ENCODE measurements around the gene ZFR.
"Not testable (repeated sequence)": the region's sequence is repeated elsewhere in the genome, so short reads cannot be mapped to it uniquely, and the experiment has no call there.

Gene ZFR

GRCh38 chr5:32323741-32324140 lies 120.8 kb downstream of the ZFR start:
- DNase-seq (ENCODE audit: low read depth, low spot score) = no peak

DNA sequence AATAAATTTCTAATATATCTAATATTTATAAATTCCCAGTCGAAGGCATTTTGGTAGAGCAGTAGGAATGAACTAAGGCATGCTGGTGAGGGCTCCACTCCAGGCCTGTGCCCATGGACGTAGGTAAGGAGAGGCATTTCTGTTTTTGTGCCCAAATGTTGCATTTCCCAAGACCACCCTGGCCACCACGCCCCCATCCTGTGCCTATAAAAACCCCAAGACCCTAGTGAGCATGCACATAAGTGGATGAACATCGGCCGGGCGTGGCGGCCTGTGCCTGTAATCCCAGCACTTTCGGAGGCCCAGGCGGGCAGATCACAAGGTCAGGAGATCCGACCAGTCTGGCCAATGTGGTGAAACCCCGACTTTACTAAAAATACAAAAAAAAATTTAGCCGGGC lies 121.7 kb downstream of the ZFR start:
- DNase-seq (ENCODE audit: low read depth, low spot score) = no peak

DNA sequence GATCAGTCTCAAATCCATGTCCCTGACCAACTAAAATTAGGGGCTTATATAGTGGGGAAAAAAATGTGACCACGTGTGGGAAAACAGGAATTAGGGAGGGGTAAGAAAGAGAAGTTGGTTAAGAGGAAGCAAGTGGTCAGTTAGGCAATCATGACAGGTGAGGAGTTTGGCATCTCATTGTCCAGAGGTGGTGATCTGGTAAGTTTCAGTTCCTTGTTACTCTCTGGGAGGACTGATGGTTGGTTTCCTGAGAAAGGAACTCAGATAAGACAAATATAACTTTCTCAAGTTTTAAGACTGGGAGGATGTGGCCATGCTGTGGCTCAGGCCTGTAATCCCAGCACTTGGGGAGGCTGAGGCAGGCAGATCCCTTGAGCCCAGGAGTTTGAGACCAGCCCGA lies 122.8 kb downstream of the ZFR start:
- DNase-seq (ENCODE audit: low read depth, low spot score) = not testable (repeated sequence)

DNA sequence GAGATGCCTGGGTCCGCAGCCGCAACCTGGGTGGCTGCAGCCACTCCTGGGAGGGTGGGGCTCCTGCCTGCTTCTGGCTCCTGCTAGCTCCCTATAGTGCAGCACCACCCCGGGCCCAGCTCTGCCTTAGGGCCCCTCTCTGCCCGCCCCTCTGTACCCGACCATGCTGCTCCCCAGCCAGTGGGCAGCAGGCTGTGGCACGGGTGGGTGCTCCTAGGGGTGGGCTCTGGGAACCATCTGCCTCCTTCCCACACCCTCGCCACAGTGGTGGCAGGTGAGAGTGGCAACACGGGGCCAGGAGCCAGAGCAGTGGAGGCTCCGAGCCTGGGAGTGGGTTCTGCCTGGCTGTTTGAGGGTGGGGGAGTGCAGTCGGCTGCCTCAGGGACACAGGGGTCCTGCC lies 124.0 kb downstream of the ZFR start:
- no peak for DNase-seq (ENCODE audit: low read depth, low spot score)

DNA sequence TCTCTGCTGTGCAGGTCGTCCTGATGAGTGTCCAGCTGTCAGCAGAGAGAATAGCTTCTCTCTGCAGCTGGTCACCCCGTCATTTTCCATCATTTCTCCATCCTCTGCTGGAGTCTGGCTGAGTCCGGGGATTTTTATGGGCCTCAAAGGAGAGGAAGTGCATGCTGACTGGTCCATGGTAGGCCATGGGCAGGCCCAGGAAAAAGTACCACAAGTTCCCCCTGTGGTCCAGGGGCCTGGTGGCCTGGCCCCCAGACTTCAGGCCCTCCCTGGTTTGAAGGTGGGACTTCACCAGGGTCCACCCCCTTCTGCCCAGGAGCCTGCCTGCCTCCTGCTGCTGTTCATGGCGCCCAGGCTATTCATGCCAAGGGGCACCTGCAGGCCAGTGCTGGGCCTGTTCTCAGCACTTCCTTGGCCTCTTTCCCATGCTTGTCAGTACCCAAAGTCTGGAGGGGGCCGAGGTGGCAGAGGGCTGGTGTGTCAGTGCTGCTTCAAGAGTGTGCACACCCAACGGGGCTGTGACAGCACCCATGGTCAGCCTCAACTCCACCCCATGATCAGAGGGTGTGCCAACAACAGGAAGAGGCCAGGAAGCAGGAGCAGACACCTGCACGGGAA lies 124.5 kb downstream of the ZFR start:
- DNase-seq (ENCODE audit: low read depth, low spot score) = no peak

GRCh38 chr5:32319392-32319791 lies 125.1 kb downstream of the ZFR start:
- DNase-seq (ENCODE audit: low read depth, low spot score) = no peak

- no peak for DNase-seq (ENCODE audit: low read depth, low spot score)
These were observed 127.5 kb downstream of the ZFR start for GRCh38 chr5:32317041-32317440.

DNA sequence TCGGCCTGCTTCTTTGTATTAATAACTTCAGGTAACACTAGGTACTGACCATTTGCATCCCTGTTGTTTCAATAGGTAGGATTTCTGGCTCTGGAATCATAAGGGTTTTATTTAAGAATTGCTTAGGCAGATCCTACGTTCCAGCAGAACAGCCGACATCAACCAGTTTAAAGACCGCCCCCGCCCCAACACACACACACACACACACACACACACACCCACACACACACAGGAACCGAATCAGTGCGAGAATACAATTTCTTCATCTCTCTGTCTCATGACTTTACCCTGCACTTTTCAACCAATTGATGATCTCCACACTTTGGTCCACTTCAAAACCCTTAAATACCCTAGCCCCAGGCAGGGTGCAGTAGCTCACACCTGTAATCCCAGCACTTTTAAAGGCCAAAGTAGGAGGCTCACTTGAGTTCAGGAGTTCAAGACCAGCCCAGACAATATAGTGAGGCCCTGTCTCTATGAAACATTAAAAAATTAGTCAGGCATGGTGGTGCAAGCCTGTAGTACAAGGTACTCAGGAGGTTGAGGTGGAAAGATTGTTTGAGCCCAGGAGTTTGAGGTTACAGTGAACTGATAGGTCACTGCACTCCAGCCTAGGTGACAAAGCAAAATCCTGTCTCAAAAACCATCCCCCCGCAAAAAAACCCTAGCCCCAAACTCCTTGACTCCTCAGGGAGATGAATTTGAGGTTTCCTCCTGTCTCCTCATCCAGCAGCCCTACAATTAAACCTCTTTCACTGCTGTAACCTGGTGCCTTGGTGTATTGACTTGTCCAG lies 129.1 kb downstream of the ZFR start:
- DNase-seq (ENCODE audit: low read depth, low spot score) = no peak

DNA sequence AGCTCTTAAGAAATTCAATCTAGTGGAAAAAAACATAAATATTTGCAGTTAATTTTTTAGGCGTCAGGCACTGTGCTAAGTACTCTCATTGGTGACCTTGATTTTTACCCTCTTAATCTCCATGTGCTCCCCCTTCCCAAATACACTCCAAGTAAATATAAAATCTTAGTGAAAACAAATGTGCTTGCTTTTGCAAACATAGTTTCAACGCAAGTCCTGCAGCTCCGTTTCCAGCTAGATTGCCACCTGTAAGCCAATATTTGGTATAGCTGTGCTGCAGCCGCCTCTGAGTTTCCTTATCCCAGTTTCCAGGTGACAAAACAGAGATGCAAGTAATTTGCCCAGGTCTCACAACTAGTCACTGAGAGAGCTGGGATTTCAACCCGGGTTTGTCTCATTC lies 129.9 kb downstream of the ZFR start:
- DNase-seq (ENCODE audit: low read depth, low spot score) = no peak

DNA sequence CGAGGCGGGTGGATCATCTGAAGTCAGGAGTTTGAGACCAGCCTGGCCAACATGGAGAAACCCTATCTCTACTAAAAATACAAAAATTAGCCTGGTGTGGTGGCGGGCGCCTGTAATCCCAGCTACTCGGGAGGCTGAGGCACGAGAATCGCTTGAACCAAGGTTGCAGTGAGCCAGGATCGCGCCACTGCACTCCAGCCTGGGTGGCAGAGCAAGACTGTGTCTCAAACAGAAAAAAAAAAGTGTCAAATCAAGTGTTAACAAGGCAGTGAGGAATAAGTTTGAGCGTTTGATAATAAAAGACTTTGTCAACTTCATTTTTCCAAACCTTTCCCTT lies 130.4 kb downstream of the ZFR start:
- not testable (repeated sequence) for DNase-seq (ENCODE audit: low read depth, low spot score)

DNA sequence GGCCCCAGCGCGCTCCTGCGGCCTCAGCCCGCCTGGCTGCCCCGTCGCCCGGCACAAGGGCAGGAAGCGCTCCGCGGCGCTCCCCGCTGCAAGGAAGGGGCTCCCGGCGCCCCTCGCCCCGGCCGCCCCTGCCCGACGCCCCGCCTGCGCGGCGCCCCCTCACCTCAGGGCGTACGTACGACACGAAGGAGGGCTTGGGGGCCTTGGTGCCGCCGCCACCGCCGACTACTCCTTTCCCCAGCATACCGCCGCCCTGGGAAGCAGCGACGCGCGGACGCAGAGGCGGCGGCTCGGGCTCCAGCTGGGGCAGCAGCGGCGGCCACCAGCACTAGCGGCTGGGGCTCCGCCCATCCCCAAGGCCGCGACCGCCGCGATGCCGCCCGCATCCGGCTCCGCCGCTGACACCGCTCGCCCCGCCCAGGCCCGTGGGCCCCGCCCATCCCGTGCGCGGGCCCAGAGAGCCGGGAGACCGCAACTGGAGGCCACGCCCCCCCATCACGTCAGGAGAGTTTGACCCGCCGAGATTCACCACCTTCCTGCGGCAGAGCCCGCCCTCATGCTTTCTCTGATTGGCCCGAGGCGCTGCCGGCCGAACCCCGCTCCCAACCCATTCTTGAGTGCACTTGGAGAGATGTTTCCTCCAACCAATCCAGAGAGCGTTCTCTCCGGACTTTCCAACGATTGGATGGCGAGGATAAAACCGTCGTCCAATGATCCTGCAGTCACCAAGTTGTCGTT lies 131.8 kb downstream of the ZFR start, which contains the start of gene MTMR12:
Gene MTMR12 (minus strand): TSS at position 345 of the 738 bp plus-strand sequence. CDS start 101 bp downstream, at position 244.
- DNase-seq (ENCODE audit: low read depth, low spot score) = peak; percentile 100

DNA sequence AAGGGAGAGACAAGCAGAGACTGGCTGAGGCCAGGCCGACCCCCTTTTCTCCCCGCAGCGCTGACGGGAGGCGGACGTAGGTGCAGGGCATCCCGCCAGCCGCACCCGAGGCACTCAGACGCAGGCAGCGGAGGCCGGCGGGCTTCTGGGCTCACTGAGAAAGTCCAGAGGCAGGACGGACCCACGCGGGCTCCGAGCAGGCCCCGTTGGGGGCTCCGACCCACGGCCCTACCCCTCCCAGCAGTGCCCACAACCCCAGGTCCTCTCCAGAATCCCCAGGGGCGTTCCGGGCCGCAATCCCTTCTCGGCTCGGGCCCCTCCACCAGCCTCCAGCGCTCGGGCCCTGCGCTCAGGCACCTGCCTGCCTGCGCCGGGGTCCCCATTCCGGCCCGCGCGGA lies 132.3 kb downstream of the ZFR start:
- DNase-seq (ENCODE audit: low read depth, low spot score) = peak; percentile 84

DNA sequence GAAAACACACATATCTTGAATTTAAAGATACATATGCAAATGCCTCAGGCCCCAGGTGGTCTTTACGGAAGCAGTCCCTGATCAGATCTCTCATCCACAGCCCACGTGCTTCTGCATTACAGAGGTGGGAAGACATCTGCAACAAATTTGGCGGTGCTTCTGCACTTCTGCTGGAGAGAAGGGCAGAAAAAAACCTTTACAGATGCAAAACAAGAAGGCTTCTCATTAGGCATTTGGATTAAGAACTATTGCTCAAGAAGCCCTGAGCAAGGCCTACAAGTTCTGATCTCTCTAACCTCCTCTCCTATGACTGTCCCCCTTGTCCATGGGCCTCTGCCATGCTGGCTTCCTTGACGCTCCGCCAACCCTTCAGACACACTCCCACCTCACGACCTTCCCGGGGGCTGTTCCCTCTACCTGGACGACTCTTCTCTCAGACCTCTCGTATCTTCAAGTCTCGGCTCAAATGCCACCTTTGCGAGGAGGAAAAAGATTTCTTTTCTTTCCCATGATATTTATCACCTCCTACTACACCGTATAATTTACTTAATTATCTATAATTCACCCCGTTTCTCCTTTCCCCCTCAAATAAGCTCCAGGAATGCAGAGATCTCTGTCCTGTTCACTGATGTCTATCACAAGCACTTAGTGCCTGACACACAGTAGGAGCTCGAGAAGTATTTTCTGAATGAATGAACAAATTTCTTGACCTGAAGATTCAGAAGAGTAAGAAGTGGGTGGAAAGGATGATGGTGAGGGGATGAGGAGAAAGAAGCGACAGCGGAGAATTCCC lies 132.9 kb downstream of the ZFR start:
- DNase-seq (ENCODE audit: low read depth, low spot score) = peak; percentile 16

DNA sequence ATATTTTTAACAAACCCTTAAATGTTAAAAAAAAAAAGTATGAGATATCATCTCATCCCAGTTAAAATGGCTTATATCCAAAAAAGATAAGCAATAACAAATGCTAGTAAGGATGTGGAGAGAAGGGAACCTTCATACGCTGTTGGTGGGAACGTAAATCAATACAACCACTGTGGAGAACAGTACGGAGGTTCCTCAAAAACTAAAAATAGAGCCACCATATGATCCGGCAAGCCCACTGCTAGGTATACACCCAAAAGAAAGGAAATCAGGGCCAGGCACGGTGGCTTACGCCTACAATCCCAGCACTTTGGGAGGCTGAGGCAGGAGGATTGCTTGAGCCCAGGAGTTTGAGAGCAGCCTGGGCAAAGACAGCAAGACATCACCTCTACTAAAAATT lies 134.8 kb downstream of the ZFR start:
- no peak for DNase-seq (ENCODE audit: low read depth, low spot score)

- DNase-seq (ENCODE audit: low read depth, low spot score) = peak; percentile 61
These were observed 135.6 kb downstream of the ZFR start for GRCh38 chr5:32308946-32309345.

DNA sequence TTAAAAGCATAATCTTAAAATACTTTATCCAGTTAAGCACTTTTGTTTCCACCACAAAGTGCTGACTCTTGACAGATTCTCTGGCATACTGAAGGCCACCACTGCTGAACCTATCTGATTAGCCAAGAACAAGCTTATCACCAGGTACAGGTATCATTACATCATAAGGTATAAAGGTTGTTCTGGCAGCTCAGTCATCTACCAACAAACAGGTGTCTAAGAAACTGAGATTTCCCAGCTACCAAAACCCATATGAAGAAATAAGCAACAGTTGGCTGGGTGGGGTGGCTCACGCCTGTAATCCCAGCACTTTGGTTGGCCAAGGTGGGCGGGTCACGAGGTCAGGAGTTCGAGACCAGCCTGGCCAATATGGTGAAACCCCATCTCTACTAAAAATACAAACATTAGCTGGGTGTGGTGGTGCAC lies 136.8 kb downstream of the ZFR start:
- DNase-seq (ENCODE audit: low read depth, low spot score) = no peak

GRCh38 chr5:32304622-32305021 lies 139.9 kb downstream of the ZFR start:
- DNase-seq (ENCODE audit: low read depth, low spot score) = no peak
